IMR-90 (cell line): ENCODE results near the gene SLC16A1. TPM values are rescaled to one million over a fixed set of nuclear protein-coding genes. Genes with fewer than 3 reads are reported as not detected.
"Not testable (repeated sequence)": the region's sequence is repeated elsewhere in the genome, so short reads cannot be mapped to it uniquely, and the experiment has no call there.

Source experiments
- ATAC-seq: fragments of 200-7000 bp; cut with Tn5 transposase; 2 replicates; pipeline ENCODE4 v1.9.1; 2020; ENCODE audit warnings: low read depth, mild to moderate bottlenecking, moderate library complexity
- BruUV-seq: library from RNA; stranded (reverse); fragments of 400-500 nt; replicated peaks from 2 replicates; lab custom pipeline; 2021; lab: Mats Ljungman, UMichigan
- CTCF ChIA-PET: fragments of 300-600 bp; formaldehyde crosslinking; extraction: SDS; loops from one replicate; lab custom pipeline; 2021; ENCODE audit warnings: antibody characterized with exemption; lab: Yijun Ruan, JAX
- POLR2A ChIA-PET: fragments of 300-600 bp; sonication (Branson Sonifier 250); formaldehyde crosslinking; loops from one replicate; lab custom pipeline; 2022; ENCODE audit warnings: antibody characterized with exemption; ENCODE audit not compliant: unreplicated experiment; lab: Charles Lee
- DNase-seq: peaks from one replicate; pipeline ENCODE4 v3.0.0; 2013
- H2AFZ ChIP-seq: replicated peaks from 2 replicates; pipeline ENCODE3; 2013; ENCODE audit warnings: low read length, mild to moderate bottlenecking; ENCODE audit not compliant: poor library complexity
- H2AK5ac ChIP-seq: 2 replicates; pipeline ENCODE4 v1.6.1; 2013; ENCODE audit warnings: low read depth, low read length, inconsistent platforms
- H2AK9ac ChIP-seq: replicated peaks from 2 replicates; pipeline ENCODE3; 2013; ENCODE audit warnings: mild to moderate bottlenecking, low read depth, low read length, moderate library complexity; ENCODE audit not compliant: poor library complexity
- H2BK120ac ChIP-seq: 2 replicates; pipeline ENCODE4 v1.6.1; 2013; ENCODE audit warnings: low read depth, low read length, inconsistent platforms
- H2BK15ac ChIP-seq: 3 replicates; pipeline ENCODE4 v1.6.1; 2013; ENCODE audit warnings: low read depth, low read length, inconsistent platforms
- H2BK20ac ChIP-seq: 2 replicates; pipeline ENCODE4 v1.6.1; 2013; ENCODE audit warnings: low read depth, mild to moderate bottlenecking, inconsistent platforms, low read length, moderate library complexity
- H2BK5ac ChIP-seq: 2 replicates; pipeline ENCODE4 v1.6.1; 2013; ENCODE audit warnings: mild to moderate bottlenecking, low read depth, low read length, inconsistent platforms; ENCODE audit not compliant: poor library complexity, severe bottlenecking
- H3K14ac ChIP-seq: replicated peaks from 2 replicates; pipeline ENCODE4 v1.6.1; 2013; ENCODE audit warnings: low read depth, low read length, inconsistent platforms
- H3K18ac ChIP-seq: 2 replicates; pipeline ENCODE4 v1.6.1; 2013; ENCODE audit warnings: low read depth, low read length, control low read depth
- H3K23ac ChIP-seq: 2 replicates; pipeline ENCODE4 v1.6.1; 2013; ENCODE audit warnings: low read depth, low read length, inconsistent platforms
- H3K27ac ChIP-seq: 2 replicates; pipeline ENCODE4 v1.5.1; 2013; ENCODE audit warnings: mild to moderate bottlenecking, control low read depth, low read length; ENCODE audit not compliant: insufficient read depth
- H3K27me3 ChIP-seq: 2 replicates; pipeline ENCODE4 v1.6.1; 2013; ENCODE audit warnings: low read length; ENCODE audit not compliant: control insufficient read depth, insufficient read depth
- H3K36me3 ChIP-seq: 2 replicates; pipeline ENCODE4 v1.6.1; 2013; ENCODE audit warnings: low read length, mixed read lengths; ENCODE audit not compliant: control insufficient read depth, insufficient read depth
- H3K4ac ChIP-seq: 2 replicates; pipeline ENCODE4 v1.6.1; 2013; ENCODE audit warnings: low read depth, low read length, inconsistent platforms
- H3K4me1 ChIP-seq: 2 replicates; pipeline ENCODE4 v1.6.1; 2013; ENCODE audit warnings: low read length, mixed read lengths; ENCODE audit not compliant: control insufficient read depth, insufficient read depth
- H3K4me2 ChIP-seq: 2 replicates; pipeline ENCODE4 v1.6.1; 2013; ENCODE audit warnings: low read depth, mild to moderate bottlenecking, control low read depth, low read length, moderate library complexity
- H3K4me3 ChIP-seq: 2 replicates; pipeline ENCODE4 v1.5.1; 2013; ENCODE audit warnings: low read depth, mild to moderate bottlenecking, control low read depth, low read length, moderate library complexity; ENCODE audit not compliant: insufficient read depth
- H3K56ac ChIP-seq: 2 replicates; pipeline ENCODE4 v1.6.1; 2013; ENCODE audit warnings: low read length, inconsistent platforms; ENCODE audit not compliant: insufficient read depth; ENCODE audit errors: extremely low read depth
- H3K79me1 ChIP-seq, 2 experiments: 2 replicates each; pipeline ENCODE4 v1.6.1; 2013; ENCODE audit warnings: low read length in 2 of 2, inconsistent platforms in 1 of 2, low read depth in 1 of 2
- H3K9ac ChIP-seq: 2 replicates; pipeline ENCODE4 v1.6.1; 2013; ENCODE audit warnings: low read depth, low read length, control low read depth
- H3K9me1 ChIP-seq: 2 replicates; pipeline ENCODE4 v1.6.1; 2013; ENCODE audit warnings: low read length, inconsistent platforms; ENCODE audit not compliant: insufficient read depth
- H3K9me3 ChIP-seq: 2 replicates; pipeline ENCODE4 v1.6.1; 2013; ENCODE audit warnings: low read length; ENCODE audit not compliant: control insufficient read depth, insufficient read depth
- H4K20me1 ChIP-seq: 2 replicates; pipeline ENCODE4 v1.6.1; 2013; ENCODE audit warnings: low read length, inconsistent platforms; ENCODE audit not compliant: insufficient read depth
- H4K5ac ChIP-seq: 2 replicates; pipeline ENCODE4 v1.6.1; 2013; ENCODE audit warnings: mild to moderate bottlenecking, low read depth, low read length, control low read depth
- H4K8ac ChIP-seq, 2 experiments: 2 replicates each; pipeline ENCODE4 v1.6.1; 2013; ENCODE audit warnings: low read depth in 2 of 2, low read length in 2 of 2, control low read depth in 1 of 2, inconsistent platforms in 1 of 2
- H4K91ac ChIP-seq: 2 replicates; pipeline ENCODE4 v1.6.1; 2013; ENCODE audit warnings: low read depth, low read length, inconsistent platforms; ENCODE audit not compliant: insufficient read depth
- WGBS, 2 experiments: methylation state at CpG; one replicate each; pipeline versions ENCODE4 v1.1.5 to v1.1.7; 2013; ENCODE audit warnings: missing lambda C conversion rate in 2 of 2; ENCODE audit not compliant: insufficient read length in 1 of 2; ENCODE audit errors: extremely low coverage in 2 of 2; 5-methylcytosine and 5-hydroxymethylcytosine counted together
- dilution Hi-C: fragments of 300-500 bp; cut with HindIII; formaldehyde crosslinking; loops from one replicate; pipeline ENCODE4 v1.14.3; 2018; ENCODE audit warnings: low sequenced_read_pairs; ENCODE audit not compliant: unreplicated experiment
- in situ Hi-C: fragments of 300-500 bp; cut with MboI; formaldehyde crosslinking; loops from 3 replicates; pipeline ENCODE4 v1.14.3; 2019; ENCODE audit warnings: low sequenced_read_pairs, inconsistent platforms, mixed read lengths
- intact Hi-C: fragments of 100-400 bp; cut with micrococcal nuclease; formaldehyde crosslinking; loops from 2 replicates; pipeline ENCODE4 v1.10.0; 2022
- polyA plus RNA-seq, 3 experiments: library from polyadenylated mRNA; depleted of rRNA; stranded (reverse); fragments of >200 nt; gene quantifications; 2 replicates each; pipeline ENCODE4 v1.2.3, GENCODE V29; 2012; ENCODE audit warnings: low replicate concordance in 1 of 3
- total RNA-seq: library from RNA; depleted of rRNA; stranded (reverse); fragments of >200 nt; gene quantifications from 2 replicates; pipeline ENCODE4 v1.2.3, GENCODE V29; 2012

The SLC16A1 gene
- total and polyA plus RNA-seq, 2 of the 4 experiments (the other 2 are of a cell fraction) = 32.9 to 156 TPM

- H3K23ac ChIP-seq, H2BK15ac ChIP-seq, BruUV-seq, H2BK5ac ChIP-seq, DNase-seq, H3K36me3 ChIP-seq, H3K9ac ChIP-seq, H4K91ac ChIP-seq, H2BK20ac ChIP-seq, H2BK120ac ChIP-seq, intact Hi-C loops, H3K56ac ChIP-seq, H3K27me3 ChIP-seq, H4K8ac ChIP-seq, H3K9me1 ChIP-seq, dilution Hi-C loops, H2AFZ ChIP-seq, H3K27ac ChIP-seq, H3K18ac ChIP-seq, H3K4me2 ChIP-seq, H3K79me1 ChIP-seq, H4K20me1 ChIP-seq, ATAC-seq, in situ Hi-C loops, H3K4me1 ChIP-seq, H4K5ac ChIP-seq, H3K14ac ChIP-seq, POLR2A ChIA-PET, H3K4ac ChIP-seq, H2AK5ac ChIP-seq, H3K4me3 ChIP-seq, H2AK9ac ChIP-seq, H3K9me3 ChIP-seq: not testable (repeated sequence)
- CTCF ChIA-PET = interaction anchor here (0.6 to 1.7 kb wide), 4 partner anchors 10 to 1538 kb away, joined by 3 to 5 read pairs (median 4); no protein-coding TSS in a partner anchor
- 88% methylated on average over 4 of the region's 9 CpGs; no CpG with 5 or more reads in 1 of the 2 experiments for WGBS, 2 experiments
Measured at GRCh38 chr1:112889906-112890305, 66.1 kb downstream of the SLC16A1 start.
